Right cardiac atrium (tissue), 5 donors: ENCODE results near the gene PRSS36. TPM values are rescaled to one million over a fixed set of nuclear protein-coding genes. Genes with fewer than 3 reads are reported as not detected.
A peak's percentile ranks its signal among the peaks of the same experiment; 100 is the strongest.

Experiments used
- ATAC-seq, 2 donors: fragments of 200-7000 bp; cut with Tn5 transposase; one replicate each; pipeline versions ENCODE4 v1.8.0 to v1.9.1; 2020; ENCODE audit warnings: moderate library complexity in 2 of 2, mild to moderate bottlenecking in 1 of 2
- DNase-seq, 3 donors: peaks; one replicate each; pipeline ENCODE4 v3.0.0-alpha.2; 2020
- H3K27ac ChIP-seq: one replicate; pipeline ENCODE4 v1.5.1; 2013; ENCODE audit warnings: mild to moderate bottlenecking, low read length, control low read depth, moderate library complexity
- H3K27me3 ChIP-seq: one replicate; pipeline ENCODE4 v1.6.1; 2013; ENCODE audit not compliant: control insufficient read depth, insufficient read depth
- H3K4me1 ChIP-seq: one replicate; pipeline ENCODE4 v1.6.1; 2013; ENCODE audit warnings: low read length; ENCODE audit not compliant: control insufficient read depth, insufficient read depth
- H3K4me3 ChIP-seq: one replicate; pipeline ENCODE4 v1.5.1; 2013; ENCODE audit warnings: low read length, control low read depth
- H3K9me3 ChIP-seq: one replicate; pipeline ENCODE4 v1.6.1; 2013; ENCODE audit warnings: low read length; ENCODE audit not compliant: control insufficient read depth
- WGBS: extraction: QIAGEN DNeasy Blood & Tissue Kit; methylation state at CpG from one replicate; pipeline ENCODE4 v1.1.7; 2013; 5-methylcytosine and 5-hydroxymethylcytosine counted together
- intact Hi-C, 4 donors: fragments of 100-400 bp; cut with DNase I; formaldehyde crosslinking; loops; one replicate each; pipeline versions ENCODE4 v1.11.0 to v1.14.0; 2022 to 2023
- polyA plus RNA-seq: library from polyadenylated mRNA; stranded (reverse); fragments of 200-250 nt; gene quantifications from one replicate; pipeline ENCODE4 v1.2.3, GENCODE V29; 2013
- total RNA-seq, 4 donors: library from RNA; stranded (reverse); fragmentation: NEBNext Ultra II Directional; extraction: Animal tissue kit (Norgen Biotek cat#: 25700); gene quantifications; one replicate each; pipeline ENCODE4 v1.2.1, GENCODE V29; 2021
- donor health status: healthy with polysubstance abuse.
- donor health status: DM: no; HTN: yes; CAD: no.
- donor health status: DM: no; HTN: no; CAD: no.
- donor health status: DM: no; HTN: yes; CAD: no; lungs with severe emphysema.
- donor health status: DM: yes; HTN: yes; CAD: no.

The PRSS36 gene
- total and polyA plus RNA-seq, 5 donors: 1.1 to 2.2 (median 1.7) TPM

GRCh38 chr16:31117384-31118222 lies 32.3 kb downstream of the PRSS36 start, which contains the start of gene KAT8:
Gene KAT8, plus strand, starts transcription at chr16:31117664. Its CDS starts 18 bp downstream, at chr16:31117682.
- DNase-seq (peak; percentile 99), ATAC-seq (peak; percentile 96 to 97)
- Histone ChIP-seq H3K27me3 (no peaks in the 10 kb centered on the region), H3K4me3 (peak within 1 kb of the TSS; percentile 83), H3K4me1 (peaks cover 6% of the 10 kb centered on the region), H3K9me3 (no peaks in the 10 kb centered on the region), H3K27ac (peak within 1 kb of the TSS; percentile 99)
- intact Hi-C loops: no loop called here
- WGBS: under 1% methylated on average over 68 of the region's 68 CpGs

GRCh38 chr16:31114468-31114867 lies 35.4 kb downstream of the PRSS36 start:
- Histone ChIP-seq H3K4me1 (peaks cover 6% of the 10 kb centered on the region), H3K27me3 (no peaks in the 10 kb centered on the region), H3K4me3 (no peak overlapping the region), H3K9me3 (no peaks in the 10 kb centered on the region), H3K27ac (no peak overlapping the region)
- WGBS: 90% methylated on average over 8 of the region's 8 CpGs
- no peak for ATAC-seq
- intact Hi-C loops: no loop called here
- peak in 1 of 3 donors; percentile 35 for DNase-seq

GRCh38 chr16:31113121-31114120 lies 36.4 kb downstream of the PRSS36 start:
- ATAC-seq (no peak), DNase-seq (peak in 1 of 3 donors; percentile 48)
- no peaks in the 10 kb centered on the region for H3K27me3 ChIP-seq
- WGBS: 74% methylated on average over 5 of the region's 5 CpGs
- H3K9me3 ChIP-seq: no peaks in the 10 kb centered on the region
- peaks cover 8% of the 10 kb centered on the region for H3K4me1 ChIP-seq
- intact Hi-C loops: no loop called here
- peak overlapping the region; percentile 76 for H3K27ac ChIP-seq
- H3K4me3 ChIP-seq: no peak overlapping the region

- no peaks in the 10 kb centered on the region for H3K27me3 ChIP-seq
- H3K4me3 ChIP-seq: no peak overlapping the region
- no peaks in the 10 kb centered on the region for H3K9me3 ChIP-seq
- H3K27ac ChIP-seq: peak overlapping the region; percentile 76
- H3K4me1 ChIP-seq: peaks cover 7% of the 10 kb centered on the region
- ATAC-seq: no peak
- WGBS: 75% methylated on average over 2 of the region's 2 CpGs
- DNase-seq: no peak
- intact Hi-C loops: no loop called here
These were observed 37.2 kb downstream of the PRSS36 start for GRCh38 chr16:31112711-31113110.

GRCh38 chr16:31111881-31112466 lies 37.9 kb downstream of the PRSS36 start:
- Histone ChIP-seq H3K9me3 (no peaks in the 10 kb centered on the region), H3K4me3 (no peak overlapping the region), H3K27ac (no peak overlapping the region), H3K4me1 (peaks cover 7% of the 10 kb centered on the region), H3K27me3 (no peaks in the 10 kb centered on the region)
- DNase-seq (peak in 2 of 3 donors; percentile 49 to 60), ATAC-seq (no peak)
- intact Hi-C loops: no loop called here
- 92% methylated on average over 23 of the region's 23 CpGs for WGBS

- WGBS: 88% methylated on average over 26 of the region's 26 CpGs
These were observed 39.5 kb downstream of the PRSS36 start for GRCh38 chr16:31110106-31111034.

GRCh38 chr16:31109622-31110021 lies 40.2 kb downstream of the PRSS36 start:
- peak in 1 of 3 donors; percentile 55 for DNase-seq
- intact Hi-C loops: no loop called here
- H3K27me3 ChIP-seq: no peaks in the 10 kb centered on the region
- H3K9me3 ChIP-seq: no peaks in the 10 kb centered on the region
- ATAC-seq: no peak
- 92% methylated on average over 12 of the region's 12 CpGs for WGBS
- H3K4me1 ChIP-seq: peaks cover 7% of the 10 kb centered on the region
- H3K27ac ChIP-seq: no peak overlapping the region
- no peak overlapping the region for H3K4me3 ChIP-seq

More at GRCh38 chr16:31110106-31111034, 39.5 kb downstream of the PRSS36 start:
- no peak for ATAC-seq
- no peaks in the 10 kb centered on the region for H3K27me3 ChIP-seq
- peak in 2 of 3 donors; percentile 50 to 60 for DNase-seq
- H3K4me1 ChIP-seq: peaks cover 7% of the 10 kb centered on the region
- H3K27ac ChIP-seq: no peak overlapping the region
- no peaks in the 10 kb centered on the region for H3K9me3 ChIP-seq
- H3K4me3 ChIP-seq: no peak overlapping the region
- intact Hi-C loops: no loop called here

GRCh38 chr16:31108794-31109558 lies 40.9 kb downstream of the PRSS36 start:
- no peaks in the 10 kb centered on the region for H3K27me3 ChIP-seq

GRCh38 chr16:31108035-31108793 lies 41.7 kb downstream of the PRSS36 start, which contains the start of gene BCKDK:
Gene BCKDK, plus strand, starts transcription at chr16:31108386. Its CDS starts 838 bp downstream, at chr16:31109224.
- Histone ChIP-seq H3K4me1 (peaks cover 6% of the 10 kb centered on the region), H3K27ac (peak within 1 kb of the TSS; percentile 85), H3K4me3 (peak within 1 kb of the TSS; percentile 74), H3K27me3 (no peaks in the 10 kb centered on the region), H3K9me3 (no peaks in the 10 kb centered on the region)
- WGBS: 4% methylated on average over 68 of the region's 68 CpGs
- DNase-seq (peak; percentile 85 to 93 (median 93)), ATAC-seq (peak; percentile 88 to 89)
- intact Hi-C loops: no loop called here

More at GRCh38 chr16:31108794-31109558, 40.9 kb downstream of the PRSS36 start:
- Histone ChIP-seq H3K4me3 (peak overlapping the region; percentile 74), H3K4me1 (peaks cover 7% of the 10 kb centered on the region), H3K9me3 (no peaks in the 10 kb centered on the region), H3K27ac (peak overlapping the region; percentile 85)
- DNase-seq: peak in 1 of 3 donors; percentile 54
- peak in 1 of 2 donors; percentile 5 for ATAC-seq
- 37% methylated on average over 57 of the region's 57 CpGs for WGBS
- intact Hi-C loops: no loop called here
